Endothelial cell of umbilical vein (primary cell): ENCODE measurements around the gene NEBL. TPM values are rescaled to one million over a fixed set of nuclear protein-coding genes. Genes with fewer than 3 reads are reported as not detected.

Source experiments
- BruUV-seq: library from RNA; stranded (reverse); fragments of 400-500 nt; replicated peaks from 2 replicates; lab custom pipeline; 2021; lab: Mats Ljungman, UMichigan
- CTCF ChIA-PET: fragments of 300-600, 350-600 bp; sonication (Branson Sonifier 250); formaldehyde crosslinking; loops from one replicate; lab custom pipeline; 2021; ENCODE audit warnings: antibody characterized with exemption, inconsistent platforms; lab: Charles Lee
- POLR2A ChIA-PET: fragments of 300-600, 350-600 bp; sonication (Branson Sonifier 250); formaldehyde crosslinking; loops from one replicate; lab custom pipeline; 2021; ENCODE audit warnings: antibody characterized with exemption, inconsistent platforms; lab: Charles Lee
- DNase-seq: peaks from one replicate; pipeline ENCODE4 v3.0.0-alpha.2; 2011; ENCODE audit warnings: low read depth, low spot score
- FAIRE-seq: peaks from 2 replicates; lab custom pipeline; 2011; peaks lifted over from hg19 to GRCh38; lab: Jason Lieb, UNC
- H2AFZ ChIP-seq: 2 replicates; pipeline ENCODE4 v1.6.0; 2012; ENCODE audit warnings: low read depth, low read length, control low read depth, inconsistent platforms
- H3K27ac ChIP-seq: 2 replicates; pipeline ENCODE4 v1.5.1; 2011; ENCODE audit warnings: low read depth, mild to moderate bottlenecking, control low read depth, low read length, moderate library complexity; ENCODE audit not compliant: insufficient read depth
- H3K27me3 ChIP-seq, 2 experiments: 2 replicates each; pipeline versions ENCODE4 v1.6.0 to v1.6.1; 2011; ENCODE audit warnings: low read length in 2 of 2, mixed read lengths in 1 of 2; ENCODE audit not compliant: control insufficient read depth in 2 of 2, insufficient read depth in 2 of 2
- H3K36me3 ChIP-seq, 2 experiments: 2 replicates in 1 of 2; 3 replicates in 1 of 2; pipeline ENCODE4 v1.5.1; 2011; ENCODE audit warnings: low read length in 2 of 2, mild to moderate bottlenecking in 1 of 2, moderate library complexity in 1 of 2; ENCODE audit not compliant: control insufficient read depth in 2 of 2, insufficient read depth in 2 of 2; ENCODE audit errors: extremely low read depth in 1 of 2
- H3K4me1 ChIP-seq: 3 replicates; pipeline ENCODE4 v1.5.1; 2011; ENCODE audit warnings: mild to moderate bottlenecking, low read length; ENCODE audit not compliant: control insufficient read depth, insufficient read depth; ENCODE audit errors: extremely low read depth
- H3K4me2 ChIP-seq: 2 replicates; pipeline ENCODE4 v1.6.1; 2011; ENCODE audit warnings: low read length, control low read depth, mixed read lengths; ENCODE audit not compliant: insufficient read depth
- H3K4me3 ChIP-seq, 3 experiments: fragments of 200-600 bp in 1 of 3; sonication (generic), shearing (Covaris generic) in 1 of 3; replicated peaks in 1 of 3; 2 replicates each; pipeline ENCODE4 v1.5.1; 2011 to 2016; ENCODE audit warnings: control low read depth in 3 of 3, low read length in 3 of 3, mild to moderate bottlenecking in 2 of 3, inconsistent platforms in 1 of 3, low read depth in 1 of 3, moderate library complexity in 1 of 3; ENCODE audit not compliant: insufficient read depth in 1 of 3
- H3K79me2 ChIP-seq: 2 replicates; pipeline ENCODE4 v1.6.0; 2012; ENCODE audit warnings: low read length, inconsistent platforms; ENCODE audit not compliant: control insufficient read depth, insufficient read depth
- H3K9ac ChIP-seq: replicated peaks from 2 replicates; pipeline ENCODE3; 2011; ENCODE audit warnings: low read length, control low read depth; ENCODE audit not compliant: insufficient read depth; ENCODE audit errors: extremely low read depth
- H3K9me1 ChIP-seq: replicated peaks from 3 replicates; pipeline ENCODE4 v1.6.0; 2011; ENCODE audit warnings: mild to moderate bottlenecking, low read length; ENCODE audit not compliant: control insufficient read depth, insufficient read depth; ENCODE audit errors: extremely low read depth
- H3K9me3 ChIP-seq: replicated peaks from 2 replicates; pipeline ENCODE4 v1.5.1; 2012; ENCODE audit warnings: low read length, inconsistent platforms; ENCODE audit not compliant: control insufficient read depth, insufficient read depth
- H4K20me1 ChIP-seq: replicated peaks from 2 replicates; pipeline ENCODE3; 2011; ENCODE audit warnings: mild to moderate bottlenecking, low read length; ENCODE audit not compliant: control insufficient read depth, insufficient read depth; ENCODE audit errors: extremely low read depth
- CTCF ChIP-seq, 2 donors: IDR thresholded peaks; 1 replicate in 1 of 2; 2 replicates in 1 of 2; pipeline ENCODE4 v1.5.1; 2011; ENCODE audit warnings: low read length in 2 of 2, mild to moderate bottlenecking in 2 of 2, moderate library complexity in 2 of 2, control low read depth in 1 of 2, inconsistent platforms in 1 of 2, low read depth in 1 of 2; ENCODE audit not compliant: insufficient read depth in 1 of 2; ENCODE audit errors: extremely low read depth in 1 of 2
- EZH2 ChIP-seq: IDR thresholded peaks from 2 replicates; pipeline ENCODE4 v1.6.1; 2012; ENCODE audit warnings: borderline replicate concordance, low read depth, mild to moderate bottlenecking, moderate library complexity, low read length, inconsistent platforms; ENCODE audit not compliant: severe bottlenecking
- GATA2 ChIP-seq: IDR thresholded peaks from 2 replicates; pipeline ENCODE4 v1.7.0; 2011; ENCODE audit warnings: low read depth, mild to moderate bottlenecking, moderate library complexity, mixed read lengths, low read length; ENCODE audit not compliant: insufficient read length, insufficient read depth
- JUN ChIP-seq: IDR thresholded peaks from 2 replicates; pipeline ENCODE4 v1.6.1; 2011; ENCODE audit warnings: borderline replicate concordance, low read depth; ENCODE audit not compliant: insufficient read length, insufficient read depth
- MAX ChIP-seq: IDR thresholded peaks from 2 replicates; pipeline ENCODE4 v1.6.1; 2011; ENCODE audit not compliant: insufficient read depth, insufficient read length
- MYC ChIP-seq: IDR thresholded peaks from one replicate; pipeline ENCODE4 v1.6.1; 2011; ENCODE audit warnings: mild to moderate bottlenecking, low read depth, low read length
- POLR2A ChIP-seq: IDR thresholded peaks from 2 replicates; pipeline ENCODE4 v1.6.1; 2012; ENCODE audit warnings: low read depth, mild to moderate bottlenecking, control low read depth, low read length
- POLR2AphosphoS5 ChIP-seq: IDR thresholded peaks from 2 replicates; pipeline ENCODE4 v1.6.1; 2012; ENCODE audit warnings: low read depth, mild to moderate bottlenecking, control low read depth, low read length, moderate library complexity; ENCODE audit not compliant: insufficient read depth
- dilution Hi-C: fragments of 300-500 bp; cut with MboI; formaldehyde crosslinking; loops from one replicate; pipeline ENCODE4 v1.15.0; 2019; ENCODE audit warnings: low sequenced_read_pairs; ENCODE audit not compliant: extremely low pct_ligation_motif_present
- intact Hi-C: fragments of 100-400 bp; cut with micrococcal nuclease; formaldehyde crosslinking; loops from one replicate; pipeline ENCODE4 v1.10.0; 2022
- polyA plus RNA-seq, 4 experiments: library from polyadenylated mRNA; depleted of rRNA in 3 of 4; stranded (reverse) in 3 of 4; unstranded in 1 of 4; fragments of >200 nt; gene quantifications; 2 replicates each; pipeline versions ENCODE4 v1.2.1 to v1.2.3, GENCODE V29; 2011 to 2012; ENCODE audit warnings: missing spikeins in 1 of 4
- total RNA-seq: library from RNA; stranded (reverse); gene quantifications from 2 replicates; pipeline ENCODE4 v1.2.3, GENCODE V29; 2021

NEBL gene
- total and polyA plus RNA-seq, 2 donors (not counting 3 experiments of a cell fraction or from before 2014, with no cell fraction given) = 0.17 to 0.66 TPM

GRCh38 chr10:20863008-20863407 lies 34.1 kb downstream of the NEBL start:
- no peaks in the 10 kb centered on the region for H3K9me3 ChIP-seq
- dilution Hi-C loops (no loop called here), intact Hi-C loops (no loop called here)
- no peaks in the 10 kb centered on the region for H3K9me1 ChIP-seq
- no peaks in the 10 kb centered on the region for H3K4me1 ChIP-seq
- TF ChIP-seq JUN (no peak), GATA2 (no peak), MYC (no peak), EZH2 (no peak), POLR2A (no peak), MAX (no peak), POLR2AphosphoS5 (no peak)
- H4K20me1 ChIP-seq = no peaks in the 10 kb centered on the region
- ChIA-PET CTCF (no interaction called here), POLR2A (no interaction called here)
- FAIRE-seq = no peak
- no peaks in the 10 kb centered on the region for H3K27me3 ChIP-seq
- DNase-seq = no peak
- no peaks in the 10 kb centered on the region for H3K36me3 ChIP-seq
- H3K9ac ChIP-seq = no peak overlapping the region
- H3K4me3 ChIP-seq = no peak overlapping the region
- no peak overlapping the region for H2AFZ ChIP-seq
- BruUV-seq = no TSS peak
- H3K4me2 ChIP-seq = no peak overlapping the region
- no peak overlapping the region for H3K27ac ChIP-seq
- no peaks in the 10 kb centered on the region for H3K79me2 ChIP-seq

DNA sequence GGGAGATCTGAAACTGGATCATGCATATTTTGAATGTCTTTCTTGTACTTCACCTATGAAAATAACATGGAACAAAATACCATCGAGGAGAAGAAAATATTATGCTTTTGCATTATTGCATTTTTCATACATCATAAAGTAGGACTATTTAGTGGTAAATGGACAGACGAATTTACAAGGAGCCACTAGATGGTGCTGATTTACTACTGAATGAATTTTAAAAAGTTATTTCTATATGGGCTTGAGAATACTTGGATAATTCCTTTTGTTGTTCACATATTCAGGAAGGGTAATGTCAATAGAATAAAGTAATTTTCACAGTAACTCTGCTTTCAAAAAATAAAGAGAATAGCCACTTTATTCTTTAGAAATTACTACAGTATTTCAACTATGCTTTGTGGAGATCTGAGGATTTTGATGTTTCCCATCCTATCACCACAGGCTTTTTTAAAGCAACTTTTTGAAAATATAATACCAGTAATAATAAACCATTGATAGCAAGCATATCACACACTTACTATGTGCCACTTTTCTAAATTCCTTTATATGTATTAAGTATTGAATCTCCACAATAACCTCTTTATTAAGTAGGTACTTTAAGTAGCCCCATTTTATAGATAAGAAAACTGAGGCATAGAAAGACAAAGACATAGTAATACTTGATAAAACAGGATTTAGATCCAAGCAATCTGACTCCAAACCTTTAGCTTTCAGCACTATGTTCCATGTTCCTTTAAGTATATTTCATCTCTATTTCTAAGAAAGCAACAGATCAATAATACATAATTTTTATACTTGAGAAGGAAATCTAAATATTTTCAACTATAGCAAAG lies 38.6 kb downstream of the NEBL start:
- H3K9ac ChIP-seq = no peak overlapping the region
- dilution Hi-C loops = no loop called here
- no peak overlapping the region for H3K4me3 ChIP-seq
- no peak overlapping the region for H3K4me2 ChIP-seq
- no peak overlapping the region for H2AFZ ChIP-seq
- no peaks in the 10 kb centered on the region for H3K79me2 ChIP-seq
- ChIA-PET CTCF (interaction anchor here (1.3 to 1.8 kb wide), 2 partner anchors 220 to 411 kb away, joined by 6 to 7 read pairs; no protein-coding TSS in a partner anchor), POLR2A (no interaction called here)
- DNase-seq = peak; percentile 49
- H3K9me1 ChIP-seq = no peaks in the 10 kb centered on the region
- no peaks in the 10 kb centered on the region for H3K4me1 ChIP-seq
- no peaks in the 10 kb centered on the region for H4K20me1 ChIP-seq
- no peaks in the 10 kb centered on the region for H3K36me3 ChIP-seq
- no peaks in the 10 kb centered on the region for H3K27me3 ChIP-seq
- intact Hi-C loops = loop anchor here (1.0 to 5.0 kb wide), 5 partner anchors 162 to 1041 kb away; partner anchors contain the start of gene PLXDC2
- BruUV-seq = no TSS peak
- no peak for TF ChIP-seq JUN
- peak; percentile 21 to 36 for TF ChIP-seq CTCF (IDR thresholded peaks at IDR 0.05; ENCODE audit: extremely low read depth in 1 of 2, insufficient read depth in 1 of 2, low read depth in 1 of 2, low read length in 2 of 2)
- TF ChIP-seq POLR2AphosphoS5 = no peak
- no peak for TF ChIP-seq MYC
- no peak for FAIRE-seq
- H3K27ac ChIP-seq = no peak overlapping the region
- H3K9me3 ChIP-seq = no peaks in the 10 kb centered on the region
